Measurements from ENCODE around the gene ZNF292.
"Not testable (repeated sequence)": the region's sequence is repeated elsewhere in the genome, so short reads cannot be mapped to it uniquely, and the experiment has no call there.

Gene ZNF292

GRCh38 chr6:87164004-87164403, 8.6 kb downstream of the ZNF292 start:
- DNase-seq: no peak

GRCh38 chr6:87164506-87164905, 9.1 kb downstream of the ZNF292 start:
- no peak for DNase-seq

GRCh38 chr6:87165185-87165584, 9.8 kb downstream of the ZNF292 start:
- no peak for DNase-seq

- no peak for DNase-seq
Measured at GRCh38 chr6:87171938-87172633, 16.7 kb downstream of the ZNF292 start.

GRCh38 chr6:87174078-87174579, 18.8 kb downstream of the ZNF292 start:
- DNase-seq: no peak

GRCh38 chr6:87176493-87176892, 21.1 kb downstream of the ZNF292 start:
- DNase-seq: no peak

- DNase-seq: no peak
Measured at GRCh38 chr6:87180105-87180728, 24.9 kb downstream of the ZNF292 start.

- no peak for DNase-seq
Measured at GRCh38 chr6:87181903-87182302, 26.5 kb downstream of the ZNF292 start.

GRCh38 chr6:87182321-87182720, 27.0 kb downstream of the ZNF292 start:
- DNase-seq: no peak

GRCh38 chr6:87182940-87183339, 27.6 kb downstream of the ZNF292 start:
- DNase-seq: no peak

GRCh38 chr6:87183687-87184086, 28.3 kb downstream of the ZNF292 start:
- DNase-seq: no peak

- DNase-seq: no peak
Measured at GRCh38 chr6:87184762-87185250, 29.4 kb downstream of the ZNF292 start.

- DNase-seq: no peak
Measured at GRCh38 chr6:87196275-87196842, 41.0 kb downstream of the ZNF292 start.

- DNase-seq: no peak
Measured at GRCh38 chr6:87197547-87197946, 42.2 kb downstream of the ZNF292 start.

GRCh38 chr6:87198022-87198810, 42.9 kb downstream of the ZNF292 start:
- DNase-seq: not testable (repeated sequence)

GRCh38 chr6:87199787-87200186, 44.4 kb downstream of the ZNF292 start:
- DNase-seq: no peak

GRCh38 chr6:87200469-87201175, 45.3 kb downstream of the ZNF292 start:
- no peak for DNase-seq

- DNase-seq: no peak
Measured at GRCh38 chr6:87203448-87204023, 48.2 kb downstream of the ZNF292 start.

- no peak for DNase-seq
Measured at GRCh38 chr6:87209812-87210211, 54.4 kb downstream of the ZNF292 start.

GRCh38 chr6:87210979-87211378, 55.6 kb downstream of the ZNF292 start:
- DNase-seq: no peak

- no peak for DNase-seq
Measured at GRCh38 chr6:87212596-87212995, 57.2 kb downstream of the ZNF292 start.

GRCh38 chr6:87213364-87213763, 58.0 kb downstream of the ZNF292 start:
- no peak for DNase-seq

Data from NCI-H1694 (cell line).